Midbrain (tissue), 1 donor: ENCODE data around the gene SPIN1.
A peak's percentile ranks its signal among the peaks of the same experiment; 100 is the strongest.

Experiments
- DNase-seq: peaks from one replicate; lab custom pipeline; 2025; lab: John Stamatoyannopoulos, UW

SPIN1 gene

GRCh38 chr9:88436379-88436778 is 48.1 kb downstream of the SPIN1 start:
- no peak for DNase-seq

GRCh38 chr9:88437210-88438146 is 49.2 kb downstream of the SPIN1 start:
- DNase-seq: no peak

DNA sequence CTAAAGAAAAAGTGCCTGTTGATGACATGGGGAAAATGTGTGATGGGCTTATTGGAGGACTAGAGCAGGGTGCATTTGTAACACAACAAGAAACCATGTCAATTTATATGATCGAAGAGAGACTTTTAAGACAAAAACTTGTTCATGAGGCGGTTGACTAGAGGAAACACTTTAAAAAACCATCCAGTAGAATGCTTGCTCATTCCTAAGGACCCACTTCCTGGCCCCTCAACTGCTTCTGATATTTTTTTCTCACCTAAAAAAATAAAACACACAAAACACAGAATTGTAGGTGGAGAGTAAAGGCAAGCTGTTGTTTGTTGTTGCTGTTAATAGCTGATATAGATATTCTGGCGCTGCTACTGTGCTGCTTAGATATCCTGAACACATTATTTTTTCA is 50.6 kb downstream of the SPIN1 start:
- no peak for DNase-seq

DNA sequence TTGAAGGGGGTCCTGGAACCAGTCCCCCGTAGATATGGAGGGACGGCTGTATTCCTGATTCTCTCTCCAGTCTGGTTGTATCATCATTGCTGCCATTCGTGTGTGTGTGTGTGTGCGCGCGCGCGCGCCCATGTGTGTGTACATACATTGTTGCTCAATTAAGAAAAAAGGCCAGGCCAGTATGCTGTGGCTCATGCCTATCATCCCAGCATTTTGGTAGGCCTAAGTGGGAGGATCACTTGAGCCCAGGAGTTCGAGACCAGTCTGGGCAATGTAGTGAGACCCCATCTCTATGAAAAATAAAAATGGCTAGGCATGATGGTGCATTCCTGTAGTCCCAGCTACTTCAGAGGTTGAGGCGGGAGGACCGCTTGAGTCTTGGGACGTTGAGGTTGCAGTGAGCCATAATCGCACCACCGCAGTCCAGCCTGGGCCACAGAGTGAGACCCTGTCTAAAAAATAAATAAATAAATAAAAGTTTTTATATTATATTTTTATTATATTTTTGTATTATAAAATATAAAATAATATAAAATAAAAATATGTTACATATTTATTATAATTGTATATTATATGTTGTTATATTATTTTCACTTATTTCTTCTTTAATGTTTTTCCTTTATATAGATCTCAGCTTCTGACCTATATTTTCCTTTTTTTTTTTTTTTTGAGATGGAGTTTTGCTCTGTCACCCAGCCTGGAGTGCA is 53.2 kb downstream of the SPIN1 start:
- no peak for DNase-seq

DNA sequence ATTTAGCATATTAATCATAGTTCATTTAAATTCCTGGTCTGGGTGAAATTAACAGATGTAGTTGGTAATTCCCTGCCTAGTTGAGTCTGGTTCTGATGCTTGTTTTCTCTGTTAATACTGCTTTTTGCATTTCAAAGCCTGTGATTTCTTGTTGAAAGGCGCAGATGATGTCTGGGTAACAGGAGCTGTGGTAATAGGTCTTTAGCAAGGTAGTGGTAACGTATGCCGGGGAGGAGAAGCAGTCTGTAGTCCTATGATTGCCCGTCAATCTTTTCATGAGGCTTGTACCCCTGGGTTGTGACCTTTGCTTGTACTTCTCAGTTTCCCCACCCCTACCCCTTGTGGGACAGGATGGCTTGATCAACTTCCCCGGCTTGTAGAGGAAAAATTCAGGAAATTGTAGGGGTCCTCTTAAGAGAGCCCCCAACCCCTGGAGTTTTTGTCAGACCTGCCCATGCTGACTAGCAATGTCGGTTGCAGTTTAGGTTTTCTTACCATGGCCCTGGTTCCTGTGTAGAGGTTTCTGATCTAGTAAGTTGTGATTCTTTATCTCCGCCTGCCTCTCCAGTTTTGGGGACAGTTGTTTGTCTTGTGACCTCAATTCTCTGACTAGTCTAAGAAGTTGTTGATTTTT is 55.4 kb downstream of the SPIN1 start:
- no peak for DNase-seq

DNA sequence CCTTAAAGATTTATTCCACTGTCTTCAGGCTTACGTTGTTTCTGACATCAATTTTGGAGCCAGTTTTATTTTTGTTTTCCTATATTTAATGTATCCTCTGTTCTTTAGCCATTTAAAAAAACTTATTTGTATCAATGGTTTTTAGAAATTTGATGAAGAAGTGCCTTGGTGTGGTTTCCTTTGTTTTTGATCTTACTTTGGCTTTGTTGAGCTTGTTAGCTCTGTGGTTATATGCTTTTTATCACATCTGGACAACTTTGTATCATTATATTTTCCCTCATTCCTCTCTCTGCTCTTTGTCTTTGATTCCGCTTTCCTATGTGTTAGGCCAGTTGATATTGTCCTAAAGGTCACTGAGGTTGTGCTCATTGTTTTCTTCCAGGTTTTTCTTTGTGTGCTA is 58.5 kb downstream of the SPIN1 start:
- no peak for DNase-seq

DNA sequence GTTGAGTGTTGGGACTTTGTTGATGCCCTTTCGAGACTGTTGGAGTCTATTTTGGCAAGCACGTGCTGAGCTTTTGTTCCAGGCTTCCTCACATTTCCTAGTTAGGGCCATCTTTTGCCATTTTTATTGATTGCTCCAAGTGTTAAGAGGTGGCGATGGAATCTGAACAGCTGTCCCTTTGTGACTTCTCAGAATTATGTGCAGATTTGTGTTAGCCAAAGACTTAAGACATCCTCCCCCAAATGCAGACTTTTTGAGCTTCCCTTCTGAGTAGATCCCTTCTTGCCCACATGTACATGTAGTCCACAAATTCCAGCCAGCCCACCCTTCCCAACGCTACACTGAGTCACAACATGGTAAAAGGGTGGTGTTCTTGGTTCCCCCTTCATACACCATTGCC is 59.2 kb downstream of the SPIN1 start:
- DNase-seq: no peak

DNA sequence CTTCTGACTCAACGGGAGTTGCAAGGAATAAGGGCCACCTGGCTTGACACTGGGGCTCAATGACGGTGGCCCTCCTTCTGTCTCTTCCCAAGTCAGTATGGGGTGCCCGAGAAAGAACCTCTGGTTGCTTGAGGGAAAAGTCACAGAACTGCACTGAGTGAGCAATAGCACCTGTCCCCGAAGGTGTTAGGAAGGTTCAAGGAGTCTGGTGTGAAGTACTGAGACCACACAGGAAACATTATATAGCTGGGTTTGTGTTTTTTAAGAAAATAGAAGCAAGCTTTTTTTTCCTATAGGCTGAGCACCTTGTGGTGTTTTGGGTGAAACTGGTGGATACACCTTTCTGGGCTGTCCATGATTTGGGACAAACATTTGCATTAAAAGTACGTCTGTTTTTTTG is 62.9 kb downstream of the SPIN1 start:
- no peak for DNase-seq

GRCh38 chr9:88458716-88459465 is 70.6 kb downstream of the SPIN1 start:
- DNase-seq: no peak

DNA sequence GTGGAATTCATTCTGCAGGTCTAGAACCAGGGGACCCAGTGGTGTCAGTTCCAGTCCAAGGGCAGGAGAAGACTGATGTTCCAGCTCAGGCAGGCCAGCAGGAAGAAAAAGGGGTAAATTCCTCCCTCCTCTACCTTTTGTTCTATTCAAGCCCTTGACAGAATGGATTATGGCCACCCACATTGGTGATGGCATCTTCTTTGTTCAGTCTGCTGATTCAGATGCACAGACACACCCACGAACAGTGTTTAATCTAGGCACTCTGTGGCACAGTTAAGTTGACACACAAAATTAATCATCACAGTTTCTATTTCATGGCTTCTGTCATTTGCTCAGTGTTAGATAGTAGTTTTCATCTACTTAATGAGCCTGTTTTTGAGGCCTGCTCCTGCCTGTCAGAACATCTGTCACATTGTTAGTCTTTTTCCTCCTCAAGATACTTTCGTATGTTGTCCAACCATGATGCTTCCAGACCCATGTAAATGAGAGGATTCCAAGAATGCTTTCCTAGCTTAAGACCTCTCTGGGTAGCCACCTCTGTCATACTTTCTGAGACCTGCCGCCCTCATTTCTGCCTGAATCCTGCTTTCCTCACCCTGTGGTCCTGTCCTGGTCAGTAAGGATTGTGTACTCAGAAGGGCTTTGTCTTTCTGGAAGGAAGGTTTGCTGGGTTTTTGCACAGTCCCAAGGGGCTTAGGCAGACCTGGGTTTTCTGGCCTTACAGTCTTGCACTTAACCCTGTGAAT is 72.5 kb downstream of the SPIN1 start:
- no peak for DNase-seq

DNA sequence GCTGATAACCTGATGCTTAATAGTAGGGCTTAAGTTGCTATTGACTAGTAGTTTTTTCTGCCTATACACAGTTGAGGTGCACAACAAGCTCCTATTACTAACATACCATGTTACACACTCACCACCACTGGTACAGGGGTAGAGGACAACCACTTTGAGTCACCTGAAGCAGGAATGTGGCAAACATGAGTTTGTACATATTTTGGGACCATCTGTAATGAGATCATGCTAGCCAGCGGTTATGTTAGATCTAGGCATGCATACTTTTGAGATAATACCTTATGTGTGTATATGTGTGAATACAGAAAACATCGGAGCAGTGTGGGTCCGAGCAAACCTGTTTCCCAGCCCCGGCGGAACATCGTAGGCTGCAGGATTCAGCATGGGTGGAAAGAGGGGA is 73.9 kb downstream of the SPIN1 start:
- no peak for DNase-seq

DNA sequence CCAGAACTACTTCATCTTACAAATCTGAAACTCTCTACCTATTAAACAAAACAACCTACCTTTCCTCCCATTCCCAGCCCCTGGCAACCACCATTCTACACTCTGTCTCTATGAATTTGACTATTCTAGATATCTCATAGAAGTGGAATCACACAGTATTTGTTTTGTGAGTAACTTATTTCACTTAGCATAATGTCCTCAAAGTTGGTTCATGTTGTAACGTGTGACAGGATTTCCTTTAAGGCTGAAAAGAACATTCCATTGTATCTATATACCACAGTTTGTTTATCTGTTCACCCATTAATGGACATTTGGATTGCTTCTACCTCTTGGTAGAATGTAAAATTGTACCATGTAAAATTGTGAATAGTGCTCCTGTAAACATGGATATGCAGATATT is 76.6 kb downstream of the SPIN1 start:
- DNase-seq: no peak

DNA sequence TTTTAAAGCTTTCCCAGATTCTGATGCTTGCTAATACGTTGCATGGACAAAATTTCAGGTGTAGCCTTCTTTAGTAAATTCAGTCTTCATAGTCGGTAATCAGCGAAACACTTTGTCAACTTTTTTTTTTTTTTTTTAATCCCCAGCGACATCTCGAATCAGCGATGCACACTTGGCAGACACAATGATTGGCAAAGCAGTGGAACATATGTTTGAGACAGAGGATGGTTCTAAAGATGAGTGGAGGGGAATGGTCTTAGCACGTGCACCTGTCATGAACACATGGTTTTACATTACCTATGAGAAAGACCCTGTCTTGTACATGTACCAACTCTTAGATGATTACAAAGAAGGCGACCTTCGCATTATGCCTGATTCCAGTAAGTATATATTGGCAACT is 80.0 kb downstream of the SPIN1 start:
- no peak for DNase-seq

- no peak for DNase-seq
Observed at GRCh38 chr9:88476491-88477271, 88.4 kb downstream of the SPIN1 start.

DNA sequence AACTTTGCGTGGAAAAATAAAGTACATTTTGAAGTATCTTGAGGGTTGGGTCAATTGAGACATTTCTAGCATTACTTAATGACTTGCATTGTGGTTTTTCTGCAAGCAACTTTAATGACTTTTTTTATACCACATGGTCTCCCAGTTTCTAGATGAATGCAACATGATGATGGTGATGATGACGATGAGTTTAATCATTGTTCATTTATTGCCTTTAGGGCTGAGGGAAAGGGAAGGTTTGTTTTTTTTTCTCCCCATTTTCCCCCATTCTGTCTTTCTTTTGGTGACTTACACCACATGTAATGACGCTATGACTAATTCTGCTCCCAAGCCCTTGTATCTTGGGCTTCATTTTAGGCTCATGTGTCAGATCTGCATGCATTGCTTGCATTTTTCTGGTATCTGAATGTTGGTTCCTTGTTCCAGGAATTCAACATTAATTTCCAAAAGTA is 89.1 kb downstream of the SPIN1 start:
- no peak for DNase-seq

- no peak for DNase-seq
Observed at GRCh38 chr9:88478246-88478645, 90.0 kb downstream of the SPIN1 start.

DNA sequence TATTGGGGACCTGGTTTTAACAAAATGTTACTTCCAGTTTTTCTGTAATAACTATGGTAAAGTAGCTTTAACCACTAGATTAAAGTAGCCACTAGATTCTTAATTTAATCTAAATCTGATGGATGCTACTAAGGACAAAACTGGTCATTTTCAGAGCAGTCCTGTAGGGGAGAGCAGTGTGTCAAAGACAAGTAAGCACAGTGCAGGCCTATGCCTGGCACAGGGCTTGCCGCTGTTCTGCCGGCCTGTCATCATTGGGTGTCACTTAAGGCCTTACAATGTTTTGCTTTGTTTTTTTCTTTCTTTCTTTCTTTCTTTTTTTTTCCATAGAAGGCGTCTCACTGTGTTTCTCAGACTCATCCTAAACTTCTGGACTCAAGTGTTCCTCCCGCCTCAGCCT is 93.7 kb downstream of the SPIN1 start:
- DNase-seq: peak; percentile 53

GRCh38 chr9:88488166-88488565 is 99.9 kb downstream of the SPIN1 start:
- DNase-seq: no peak

DNA sequence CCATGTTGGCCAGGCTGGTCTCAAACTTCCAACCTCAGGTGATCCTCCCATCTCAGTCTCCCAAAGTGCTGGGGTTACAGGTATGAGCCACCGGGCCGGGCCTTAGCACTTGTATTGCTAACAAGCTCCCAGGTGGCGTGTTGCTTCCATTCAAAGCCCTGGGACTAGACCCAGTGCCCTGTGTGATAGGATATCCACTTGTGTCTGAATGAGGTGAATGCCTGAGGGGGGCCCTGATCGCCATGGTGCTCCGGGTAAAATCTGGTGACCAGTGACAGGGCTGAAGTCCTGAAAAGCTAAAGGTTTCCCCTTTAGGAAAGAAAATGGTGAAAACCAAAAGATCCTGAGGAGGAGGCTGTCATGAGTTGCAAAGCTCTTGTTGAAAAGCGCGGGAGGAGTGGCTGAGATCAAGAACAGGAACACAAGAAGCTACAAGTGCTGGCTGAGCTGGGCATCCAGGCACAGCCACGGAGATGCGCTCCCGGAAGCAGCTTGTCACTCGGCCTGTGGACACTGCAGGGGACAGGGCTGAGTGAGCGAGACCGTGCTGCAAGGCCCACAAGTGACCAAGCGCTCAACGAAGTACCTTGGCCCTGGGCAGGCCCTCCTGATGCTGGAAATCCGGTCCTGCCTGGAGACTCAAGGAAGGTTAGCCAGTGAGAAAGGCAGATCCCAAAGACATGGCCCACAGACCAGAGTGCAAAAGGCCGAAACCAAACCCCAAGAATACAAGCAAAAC is 106.9 kb downstream of the SPIN1 start:
- no peak for DNase-seq

- DNase-seq: no peak
Observed at GRCh38 chr9:88497224-88497623, 109.0 kb downstream of the SPIN1 start.
